ENCODE data around the gene ASB1. TPM values are rescaled to one million over a fixed set of nuclear protein-coding genes. Genes with fewer than 3 reads are reported as not detected.
A peak's percentile ranks its signal among the peaks of the same experiment; 100 is the strongest.

The ASB1 gene
- 26.0 and 33.9 TPM in 2 replicates for total RNA-seq
- long read RNA-seq, full-length matches to known transcripts, result 1 of 11 reads
- long read RNA-seq, partial matches to known transcripts, result 1 of 11 reads
- long read RNA-seq, other reads (novel, unspliced or antisense), result 9 of 11 reads

GRCh38 chr2:238426568-238427434, at the start of gene ASB1:
ASB1 (plus strand) TSS chr2:238426927; CDS start chr2:238427071, 144 bp downstream.
- H3K27ac Mint-ChIP-seq (ENCODE audit: unreplicated experiment), result peak within 1 kb of the TSS; percentile 91
- DNase-seq (ENCODE audit: extremely low spot score, unreplicated experiment), result peak; percentile 92
- no peaks in the 10 kb centered on the region for H3K9me3 Mint-ChIP-seq (ENCODE audit: unreplicated experiment)
- TF ChIP-seq CTCF (IDR thresholded peaks at IDR 0.05), result no peak
- H3K4me1 Mint-ChIP-seq (ENCODE audit: unreplicated experiment), result peaks cover 39% of the 10 kb centered on the region
- no peaks in the 10 kb centered on the region for H3K27me3 Mint-ChIP-seq (ENCODE audit: unreplicated experiment)
- H3K4me3 Mint-ChIP-seq (ENCODE audit: unreplicated experiment), result peak within 1 kb of the TSS; percentile 90
- peaks cover 10% of the 10 kb centered on the region for H3K36me3 Mint-ChIP-seq (ENCODE audit: unreplicated experiment)

GRCh38 chr2:238378230-238379095, 48.3 kb upstream of the ASB1 start:
- H3K4me3 Mint-ChIP-seq (ENCODE audit: unreplicated experiment), result no peak overlapping the region
- no peak for DNase-seq (ENCODE audit: extremely low spot score, unreplicated experiment)
- H3K27me3 Mint-ChIP-seq (ENCODE audit: unreplicated experiment), result no peaks in the 10 kb centered on the region
- peaks cover 18% of the 10 kb centered on the region for H3K36me3 Mint-ChIP-seq (ENCODE audit: unreplicated experiment)
- H3K9me3 Mint-ChIP-seq (ENCODE audit: unreplicated experiment), result no peaks in the 10 kb centered on the region
- H3K27ac Mint-ChIP-seq (ENCODE audit: unreplicated experiment), result no peak overlapping the region
- TF ChIP-seq CTCF (IDR thresholded peaks at IDR 0.05), result no peak
- H3K4me1 Mint-ChIP-seq (ENCODE audit: unreplicated experiment), result peaks cover 29% of the 10 kb centered on the region

GRCh38 chr2:238379096-238379810, 47.5 kb upstream of the ASB1 start:
- Mint-ChIP-seq H3K36me3 (ENCODE audit: unreplicated experiment) (peaks cover 15% of the 10 kb centered on the region), H3K27me3 (ENCODE audit: unreplicated experiment) (no peaks in the 10 kb centered on the region), H3K9me3 (ENCODE audit: unreplicated experiment) (no peaks in the 10 kb centered on the region), H3K4me1 (ENCODE audit: unreplicated experiment) (peaks cover 29% of the 10 kb centered on the region), H3K27ac (ENCODE audit: unreplicated experiment) (peak overlapping the region; percentile 88), H3K4me3 (ENCODE audit: unreplicated experiment) (no peak overlapping the region)
- no peak for DNase-seq (ENCODE audit: extremely low spot score, unreplicated experiment)
- TF ChIP-seq CTCF (IDR thresholded peaks at IDR 0.05), result no peak

GRCh38 chr2:238380336-238380735, 46.4 kb upstream of the ASB1 start:
- H3K9me3 Mint-ChIP-seq (ENCODE audit: unreplicated experiment), result no peaks in the 10 kb centered on the region
- no peak for DNase-seq (ENCODE audit: extremely low spot score, unreplicated experiment)
- H3K36me3 Mint-ChIP-seq (ENCODE audit: unreplicated experiment), result peaks cover 15% of the 10 kb centered on the region
- peak overlapping the region; percentile 69 for H3K27ac Mint-ChIP-seq (ENCODE audit: unreplicated experiment)
- no peak overlapping the region for H3K4me3 Mint-ChIP-seq (ENCODE audit: unreplicated experiment)
- H3K27me3 Mint-ChIP-seq (ENCODE audit: unreplicated experiment), result no peaks in the 10 kb centered on the region
- peaks cover 29% of the 10 kb centered on the region for H3K4me1 Mint-ChIP-seq (ENCODE audit: unreplicated experiment)
- TF ChIP-seq CTCF (IDR thresholded peaks at IDR 0.05), result no peak

Measured in osteocyte (in vitro differentiated cells).